NT2/D1 (cell line): Measurements from ENCODE around the gene KLHL29.

ENCODE experiments used
- SUZ12 ChIP-seq: IDR thresholded peaks from 2 replicates; pipeline ENCODE4 v1.6.1; 2011; ENCODE audit not compliant: insufficient read length, insufficient read depth; ENCODE audit errors: extremely low read depth
- YY1 ChIP-seq: IDR thresholded peaks from 2 replicates; pipeline ENCODE4 v1.6.1; 2011; ENCODE audit not compliant: insufficient read length, insufficient read depth

GRCh38 chr2:23492921-23493320 lies 107.9 kb downstream of the KLHL29 start:
- TF ChIP-seq YY1 (no peak), SUZ12 (no peak)
